A673 (cell line): ENCODE results near the gene FN3K.
"Not testable (repeated sequence)": the region's sequence is repeated elsewhere in the genome, so short reads cannot be mapped to it uniquely, and the experiment has no call there.

Experiments used
- CTCF ChIP-seq: fragments of 300-800, 200-600 bp; sonication (generic); conservative IDR thresholded peaks from 2 replicates; pipeline ENCODE4 v1.5.1; 2017; ENCODE audit warnings: low read depth, mild to moderate bottlenecking, antibody characterized with exemption, low read length, moderate library complexity, mixed read lengths
- EZH2 ChIP-seq: fragments of 200-600 bp; sonication (generic); IDR thresholded peaks from 2 replicates; pipeline ENCODE4 v1.6.1; 2017; ENCODE audit warnings: borderline replicate concordance, low read depth, mild to moderate bottlenecking, mixed read lengths, antibody characterized with exemption, low read length; ENCODE audit not compliant: poor library complexity, severe bottlenecking

DNA sequence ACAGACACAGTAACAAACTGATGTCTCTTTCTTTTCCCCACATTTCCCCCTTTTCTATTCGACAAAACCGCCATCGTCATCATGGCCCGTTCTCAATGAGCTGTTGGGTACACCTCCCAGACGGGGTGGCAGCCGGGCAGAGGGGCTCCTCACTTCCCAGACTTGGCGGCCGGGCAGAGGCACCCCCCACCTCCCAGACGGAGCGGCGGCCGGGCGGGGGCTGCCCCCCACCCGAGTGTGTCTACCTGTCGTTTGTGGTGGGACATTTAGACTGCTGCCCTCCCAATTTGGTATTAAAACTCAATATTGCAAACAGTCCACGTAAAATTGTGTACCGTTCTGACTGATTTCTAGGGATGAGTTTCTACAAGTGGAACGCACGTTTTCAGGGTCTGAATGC is 39.0 kb downstream of the FN3K start:
- not testable (repeated sequence) for TF ChIP-seq CTCF, EZH2
